ENCODE data around the gene SIDT1. TPM values are rescaled to one million over a fixed set of nuclear protein-coding genes. Genes with fewer than 3 reads are reported as not detected.

Gene SIDT1
- total RNA-seq, 1 experiment from 2014 or later = not detected

- Histone ChIP-seq H3K9me3 (ENCODE audit: control insufficient read depth, insufficient read depth, low read depth, low read length) (no peaks in the 10 kb centered on the region), H3K27ac (ENCODE audit: low read length) (peak overlapping the region; percentile 48), H3K4me3 (ENCODE audit: low read depth in 2 of 2, low read length in 2 of 2) (peak overlapping the region; percentile 70 to 92), H3K4me1 (ENCODE audit: control insufficient read depth, insufficient read depth, low read length) (peaks cover 6% of the 10 kb centered on the region; the same call in 1 of the 2 replicates), H3K36me3 (ENCODE audit: control insufficient read depth, insufficient read depth, low read length) (no peaks in the 10 kb centered on the region), H3K27me3 (ENCODE audit: control insufficient read depth, insufficient read depth, low read length) (peaks cover 8% of the 10 kb centered on the region; the same call in 1 of the 2 replicates)
- no peak for TF ChIP-seq REST (IDR thresholded peaks at IDR 0.05; ENCODE audit: insufficient read depth in 1 of 2, low read depth in 2 of 2, low read length in 1 of 2)
- no peak for TF ChIP-seq CTCF (IDR thresholded peaks at IDR 0.05)
- no peak for TF ChIP-seq TCF7L2 (IDR thresholded peaks at IDR 0.05; ENCODE audit: low read depth, low read length)
- no peak for TF ChIP-seq SIN3A (IDR thresholded peaks at IDR 0.05; ENCODE audit: borderline replicate concordance, insufficient read depth, low read depth, low read length)
- no peak for TF ChIP-seq POLR2AphosphoS5 (IDR thresholded peaks at IDR 0.05; ENCODE audit: low read depth, low read length)
- TSS peak; percentile 67 for BruUV-seq (replicated peaks)
- ChIA-PET POLR2A (interaction anchor here (0.5 to 0.6 kb wide), 2 partner anchors 18 to 498 kb away, joined by 3 to 6 read pairs; no protein-coding TSS in a partner anchor), CTCF (interaction anchor here (0.6 to 1.0 kb wide), 2 partner anchors 20 to 63 kb away, joined by 3 to 7 read pairs; no protein-coding TSS in a partner anchor)
- in situ Hi-C loops (cut with HindIII; ENCODE audit: low pct_unique_long_range_greater_than_20kb, low sequenced_read_pairs) (no loop called here), intact Hi-C loops (cut with micrococcal nuclease; ENCODE audit: unreplicated experiment) (no loop called here)
- ATAC-seq = no peak; the same call in 1 of the 2 replicates
- no peak for DNase-seq (ENCODE audit: low read depth, low spot score)
Measured at GRCh38 chr3:113514265-113514769, 18.0 kb upstream of the SIDT1 start.

GRCh38 chr3:113516115-113516505, 16.2 kb upstream of the SIDT1 start:
- peaks cover 10% of the 10 kb centered on the region; the same call in 1 of the 2 replicates for H3K27me3 ChIP-seq (ENCODE audit: control insufficient read depth, insufficient read depth, low read length)
- H3K27ac ChIP-seq (ENCODE audit: low read length) = no peak overlapping the region
- ChIA-PET POLR2A (interaction anchor here (0.7 kb wide), 1 partner anchor 1553 kb away, joined by 14 read pairs; no protein-coding TSS in a partner anchor), CTCF (interaction anchor here (0.7 to 2.0 kb wide), 3 partner anchors 22 to 1756 kb away, joined by 3 to 16 read pairs (median 5); no protein-coding TSS in a partner anchor)
- intact Hi-C loops (cut with micrococcal nuclease; ENCODE audit: unreplicated experiment) = no loop called here
- no peak for ATAC-seq
- in situ Hi-C loops (cut with HindIII; ENCODE audit: low pct_unique_long_range_greater_than_20kb, low sequenced_read_pairs) = no loop called here
- BruUV-seq (replicated peaks) = no TSS peak
- TF ChIP-seq CTCF (IDR thresholded peaks at IDR 0.05) (peak; percentile 49), TCF7L2 (IDR thresholded peaks at IDR 0.05; ENCODE audit: low read depth, low read length) (no peak)
- no peaks in the 10 kb centered on the region for H3K36me3 ChIP-seq (ENCODE audit: control insufficient read depth, insufficient read depth, low read length)
- peak overlapping the region; percentile 70 to 92 for H3K4me3 ChIP-seq (ENCODE audit: low read depth in 2 of 2, low read length in 2 of 2)
- DNase-seq (ENCODE audit: low read depth, low spot score) = no peak
- H3K4me1 ChIP-seq (ENCODE audit: control insufficient read depth, insufficient read depth, low read length) = peaks cover 6% of the 10 kb centered on the region; the same call in 1 of the 2 replicates
- H3K9me3 ChIP-seq (ENCODE audit: control insufficient read depth, insufficient read depth, low read depth, low read length) = no peaks in the 10 kb centered on the region
